ENCODE results near the gene CDK6.

The CDK6 gene

DNA sequence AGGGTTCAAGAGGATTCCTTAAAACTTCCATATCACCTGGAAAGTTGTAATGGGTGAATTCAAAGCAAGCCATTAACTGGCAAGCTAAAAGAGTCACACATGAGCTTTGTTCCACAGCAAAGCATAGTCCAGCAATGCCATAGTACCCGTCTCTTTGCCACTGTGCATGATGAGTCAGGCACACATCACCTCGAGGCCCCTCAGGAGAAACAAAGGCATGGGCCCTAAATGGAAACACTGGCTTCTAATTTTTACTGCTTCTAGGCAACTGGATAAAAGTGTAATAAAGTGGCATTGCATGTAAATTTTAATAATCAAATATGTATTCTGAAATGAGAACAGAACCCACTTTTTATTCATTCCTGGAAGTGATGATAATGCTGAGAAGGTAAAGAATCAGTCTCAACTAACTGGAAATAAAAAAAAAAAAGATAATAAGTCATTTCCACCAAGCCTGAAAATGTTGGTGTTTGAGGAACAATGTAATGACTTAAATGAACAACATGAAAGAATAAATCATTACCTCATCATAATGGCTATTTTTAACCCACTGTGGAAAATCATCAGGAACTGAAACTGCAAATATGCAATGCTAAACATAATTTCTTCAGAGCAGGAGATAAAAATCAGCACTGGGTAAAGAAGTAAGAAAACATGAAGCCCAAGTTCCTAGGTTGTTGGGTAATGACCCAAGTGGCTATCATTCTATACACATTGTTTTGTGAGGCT, 104.9 kb downstream of the CDK6 start:
- no peak for DNase-seq
- in situ Hi-C loops (cut with HindIII; ENCODE audit: low pct_ligation_motif_present, low sequenced_read_pairs): no loop called here
- Histone ChIP-seq H3K27me3 (replicated peaks) (no peaks in the 10 kb centered on the region), H3K27ac (no peak overlapping the region), H3K36me3 (replicated peaks) (no peaks in the 10 kb centered on the region), H3K4me3 (ENCODE audit: low read depth, low read length) (no peak overlapping the region)
- TF ChIP-seq, protein P1, sequence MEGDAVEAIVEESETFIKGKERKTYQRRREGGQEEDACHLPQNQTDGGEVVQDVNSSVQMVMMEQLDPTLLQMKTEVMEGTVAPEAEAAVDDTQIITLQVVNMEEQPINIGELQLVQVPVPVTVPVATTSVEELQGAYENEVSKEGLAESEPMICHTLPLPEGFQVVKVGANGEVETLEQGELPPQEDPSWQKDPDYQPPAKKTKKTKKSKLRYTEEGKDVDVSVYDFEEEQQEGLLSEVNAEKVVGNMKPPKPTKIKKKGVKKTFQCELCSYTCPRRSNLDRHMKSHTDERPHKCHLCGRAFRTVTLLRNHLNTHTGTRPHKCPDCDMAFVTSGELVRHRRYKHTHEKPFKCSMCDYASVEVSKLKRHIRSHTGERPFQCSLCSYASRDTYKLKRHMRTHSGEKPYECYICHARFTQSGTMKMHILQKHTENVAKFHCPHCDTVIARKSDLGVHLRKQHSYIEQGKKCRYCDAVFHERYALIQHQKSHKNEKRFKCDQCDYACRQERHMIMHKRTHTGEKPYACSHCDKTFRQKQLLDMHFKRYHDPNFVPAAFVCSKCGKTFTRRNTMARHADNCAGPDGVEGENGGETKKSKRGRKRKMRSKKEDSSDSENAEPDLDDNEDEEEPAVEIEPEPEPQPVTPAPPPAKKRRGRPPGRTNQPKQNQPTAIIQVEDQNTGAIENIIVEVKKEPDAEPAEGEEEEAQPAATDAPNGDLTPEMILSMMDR (IDR thresholded peaks at IDR 0.05; ENCODE audit: low read depth, low read length, missing control alignments): no peak

GRCh38 chr7:92730808-92731207, 105.6 kb downstream of the CDK6 start:
- no peaks in the 10 kb centered on the region for H3K27me3 ChIP-seq (replicated peaks)
- DNase-seq: no peak
- TF ChIP-seq, protein P1 (IDR thresholded peaks at IDR 0.05; ENCODE audit: low read depth, low read length, missing control alignments): no peak
- in situ Hi-C loops (cut with HindIII; ENCODE audit: low pct_ligation_motif_present, low sequenced_read_pairs): no loop called here
- H3K4me3 ChIP-seq (ENCODE audit: low read depth, low read length): no peak overlapping the region
- no peaks in the 10 kb centered on the region for H3K36me3 ChIP-seq (replicated peaks)
- no peak overlapping the region for H3K27ac ChIP-seq

- H3K27me3 ChIP-seq (replicated peaks): no peaks in the 10 kb centered on the region
- no peak overlapping the region for H3K4me3 ChIP-seq (ENCODE audit: low read depth, low read length)
- in situ Hi-C loops (cut with HindIII; ENCODE audit: low pct_ligation_motif_present, low sequenced_read_pairs): no loop called here
- TF ChIP-seq, protein P1 (IDR thresholded peaks at IDR 0.05; ENCODE audit: low read depth, low read length, missing control alignments): no peak
- DNase-seq: no peak
- no peak overlapping the region for H3K27ac ChIP-seq
- H3K36me3 ChIP-seq (replicated peaks): peaks cover 7% of the 10 kb centered on the region
Observed at GRCh38 chr7:92729751-92730150, 106.6 kb downstream of the CDK6 start.

DNA sequence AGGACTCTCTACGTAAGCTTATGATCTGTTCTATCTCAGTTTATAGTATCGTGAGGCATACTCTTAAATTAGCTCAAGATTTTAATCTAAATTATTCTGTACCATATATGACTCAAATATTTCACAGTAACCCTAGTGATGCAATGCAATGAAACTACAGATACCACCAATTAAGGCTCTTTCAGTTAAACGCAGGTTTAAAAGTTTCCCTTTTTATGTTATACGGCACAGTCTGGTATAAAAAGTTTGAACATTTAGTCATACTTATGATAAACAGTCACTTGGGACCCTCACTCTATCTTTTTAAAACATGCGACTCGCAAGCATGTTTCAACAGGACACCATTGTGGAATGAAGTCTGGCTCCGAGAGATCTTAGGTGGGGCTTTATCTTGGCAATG, 107.2 kb downstream of the CDK6 start:
- Histone ChIP-seq H3K4me3 (ENCODE audit: low read depth, low read length) (no peak overlapping the region), H3K36me3 (replicated peaks) (peaks cover 13% of the 10 kb centered on the region), H3K27ac (no peak overlapping the region), H3K27me3 (replicated peaks) (no peaks in the 10 kb centered on the region)
- TF ChIP-seq, protein P1 (IDR thresholded peaks at IDR 0.05; ENCODE audit: low read depth, low read length, missing control alignments): no peak
- no peak for DNase-seq
- in situ Hi-C loops (cut with HindIII; ENCODE audit: low pct_ligation_motif_present, low sequenced_read_pairs): no loop called here

- no peak for DNase-seq
- TF ChIP-seq, protein P1 (IDR thresholded peaks at IDR 0.05; ENCODE audit: low read depth, low read length, missing control alignments): no peak
- Histone ChIP-seq H3K4me3 (ENCODE audit: low read depth, low read length) (no peak overlapping the region), H3K27ac (no peak overlapping the region), H3K36me3 (replicated peaks) (peaks cover 14% of the 10 kb centered on the region), H3K27me3 (replicated peaks) (no peaks in the 10 kb centered on the region)
- in situ Hi-C loops (cut with HindIII; ENCODE audit: low pct_ligation_motif_present, low sequenced_read_pairs): no loop called here
Observed at GRCh38 chr7:92727755-92728154, 108.6 kb downstream of the CDK6 start.
